AG09309 (cell line): ENCODE measurements around the gene CTXND1.

ENCODE experiments used
- DNase-seq: peaks from one replicate; pipeline ENCODE4 v3.0.0-alpha.2; 2010; ENCODE audit warnings: low read depth
- H3K4me3 ChIP-seq: 2 replicates; pipeline ENCODE4 v1.5.1; 2011; ENCODE audit warnings: mild to moderate bottlenecking, low read depth, low read length, moderate library complexity; ENCODE audit not compliant: control insufficient read depth
- CTCF ChIP-seq: IDR thresholded peaks from 2 replicates; pipeline ENCODE4 v1.5.1; 2011; ENCODE audit warnings: mild to moderate bottlenecking, low read depth, low read length, inconsistent platforms; ENCODE audit not compliant: insufficient read depth, control insufficient read depth; ENCODE audit errors: missing control alignments

CTXND1 gene

GRCh38 chr15:80167936-80168335 lies 84.1 kb downstream of the CTXND1 start:
- no peak for DNase-seq
- no peak overlapping the region for H3K4me3 ChIP-seq
- TF ChIP-seq CTCF: no peak

- no peak overlapping the region for H3K4me3 ChIP-seq
- no peak for DNase-seq
- TF ChIP-seq CTCF: no peak
Observed at GRCh38 chr15:80163897-80164296, 88.1 kb downstream of the CTXND1 start.

GRCh38 chr15:80163217-80163616 lies 88.8 kb downstream of the CTXND1 start:
- no peak for DNase-seq
- no peak for TF ChIP-seq CTCF

GRCh38 chr15:80162059-80162554 lies 89.9 kb downstream of the CTXND1 start:
- no peak for TF ChIP-seq CTCF
- no peak for DNase-seq
- no peak overlapping the region for H3K4me3 ChIP-seq

More at GRCh38 chr15:80163217-80163616, 88.8 kb downstream of the CTXND1 start:
- no peak overlapping the region for H3K4me3 ChIP-seq

GRCh38 chr15:80161468-80162016 lies 90.5 kb downstream of the CTXND1 start:
- no peak for TF ChIP-seq CTCF
- H3K4me3 ChIP-seq: no peak overlapping the region
- DNase-seq: no peak

- TF ChIP-seq CTCF: no peak
- DNase-seq: peak; percentile 73
- no peak overlapping the region for H3K4me3 ChIP-seq
Observed at GRCh38 chr15:80160570-80161156, 91.3 kb downstream of the CTXND1 start.
